SH-SY5Y (cell line): ENCODE measurements around the gene PC.

Experiments
- GATA2 ChIP-seq: IDR thresholded peaks from 2 replicates; pipeline ENCODE4 v1.6.1; 2011; ENCODE audit warnings: mild to moderate bottlenecking, low read depth, low read length
- GATA3 ChIP-seq: IDR thresholded peaks from 2 replicates; pipeline ENCODE4 v1.6.1; 2011; ENCODE audit warnings: low read depth, mild to moderate bottlenecking, low read length, moderate library complexity

PC gene

DNA sequence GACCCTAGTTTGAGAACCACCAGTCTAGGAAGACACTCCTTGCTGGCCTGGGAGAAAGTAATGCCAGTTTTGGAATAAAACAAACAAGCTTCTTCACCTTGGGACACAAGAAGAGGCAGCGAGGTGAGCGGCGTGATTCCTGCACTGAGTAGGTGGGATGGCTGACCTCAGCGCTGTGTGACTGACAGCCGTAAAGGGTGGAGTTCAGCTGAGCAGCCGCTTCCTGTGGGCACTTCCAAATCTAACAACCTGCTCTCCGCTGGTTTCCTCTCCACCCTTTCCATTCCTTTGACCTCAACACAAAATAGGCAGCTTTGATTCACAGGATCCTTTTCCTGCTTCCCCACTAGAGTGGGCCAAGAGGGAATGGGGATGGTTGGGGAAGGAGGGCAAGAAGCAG is 45.8 kb downstream of the PC start:
- TF ChIP-seq GATA3 (no peak), GATA2 (no peak)

DNA sequence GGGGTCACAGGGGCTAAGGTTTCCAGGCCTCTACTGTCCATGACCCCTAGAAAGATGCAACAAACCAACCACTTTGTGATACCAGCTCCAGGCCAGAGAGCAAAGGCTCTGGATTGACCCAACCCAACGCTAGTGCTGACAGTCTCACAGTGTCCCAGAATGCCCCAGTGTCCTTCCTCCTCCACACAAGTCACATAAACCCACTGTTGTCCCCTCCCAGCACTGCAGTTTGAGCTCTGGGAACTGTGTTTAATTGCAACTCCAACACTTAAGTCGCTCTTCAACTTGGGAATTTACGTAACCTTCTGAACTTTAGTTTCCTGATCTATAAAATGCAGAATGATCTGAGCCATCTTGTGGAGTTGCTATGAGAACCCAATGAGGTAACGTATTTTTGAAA is 47.5 kb downstream of the PC start:
- no peak for TF ChIP-seq GATA2
- no peak for TF ChIP-seq GATA3

DNA sequence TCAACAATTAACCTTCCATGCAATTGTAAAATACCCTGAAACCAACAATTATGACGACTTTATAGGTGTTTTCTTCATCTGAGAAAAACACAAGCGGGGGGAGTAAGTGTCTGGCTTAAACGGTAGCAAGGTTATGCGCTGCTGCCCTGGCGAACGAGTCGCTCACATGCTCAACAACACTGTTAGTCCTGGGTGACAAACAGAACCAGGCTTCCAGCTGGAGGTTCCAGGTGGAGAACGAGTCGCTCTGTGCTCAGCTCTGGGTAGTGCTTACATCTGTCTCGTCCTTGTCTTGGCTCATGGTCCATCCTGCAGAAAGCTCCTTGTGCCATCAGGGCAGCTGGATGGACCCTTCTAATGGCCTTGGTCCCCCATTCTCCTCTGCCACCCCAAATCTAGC is 48.2 kb downstream of the PC start:
- no peak for TF ChIP-seq GATA3
- no peak for TF ChIP-seq GATA2

DNA sequence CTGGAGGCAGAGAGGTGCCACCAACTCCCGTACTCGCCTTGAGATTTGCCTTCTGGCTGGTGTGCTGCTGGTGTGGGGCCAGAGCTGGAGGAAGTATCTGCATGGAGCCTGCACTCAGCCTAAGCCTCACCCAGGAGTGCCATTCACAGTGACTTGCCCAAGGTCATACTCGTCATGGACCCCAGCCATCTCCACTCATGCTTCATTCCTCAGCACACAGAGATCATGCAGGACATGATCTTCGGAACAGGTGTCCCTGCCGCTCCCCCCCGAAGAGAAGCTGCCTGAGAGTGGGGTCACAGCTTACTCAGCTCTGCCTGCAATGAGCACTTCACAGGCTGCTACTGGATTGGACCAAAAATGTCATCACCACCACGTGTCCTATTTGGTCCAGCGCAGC is 49.0 kb downstream of the PC start:
- no peak for TF ChIP-seq GATA2
- no peak for TF ChIP-seq GATA3

DNA sequence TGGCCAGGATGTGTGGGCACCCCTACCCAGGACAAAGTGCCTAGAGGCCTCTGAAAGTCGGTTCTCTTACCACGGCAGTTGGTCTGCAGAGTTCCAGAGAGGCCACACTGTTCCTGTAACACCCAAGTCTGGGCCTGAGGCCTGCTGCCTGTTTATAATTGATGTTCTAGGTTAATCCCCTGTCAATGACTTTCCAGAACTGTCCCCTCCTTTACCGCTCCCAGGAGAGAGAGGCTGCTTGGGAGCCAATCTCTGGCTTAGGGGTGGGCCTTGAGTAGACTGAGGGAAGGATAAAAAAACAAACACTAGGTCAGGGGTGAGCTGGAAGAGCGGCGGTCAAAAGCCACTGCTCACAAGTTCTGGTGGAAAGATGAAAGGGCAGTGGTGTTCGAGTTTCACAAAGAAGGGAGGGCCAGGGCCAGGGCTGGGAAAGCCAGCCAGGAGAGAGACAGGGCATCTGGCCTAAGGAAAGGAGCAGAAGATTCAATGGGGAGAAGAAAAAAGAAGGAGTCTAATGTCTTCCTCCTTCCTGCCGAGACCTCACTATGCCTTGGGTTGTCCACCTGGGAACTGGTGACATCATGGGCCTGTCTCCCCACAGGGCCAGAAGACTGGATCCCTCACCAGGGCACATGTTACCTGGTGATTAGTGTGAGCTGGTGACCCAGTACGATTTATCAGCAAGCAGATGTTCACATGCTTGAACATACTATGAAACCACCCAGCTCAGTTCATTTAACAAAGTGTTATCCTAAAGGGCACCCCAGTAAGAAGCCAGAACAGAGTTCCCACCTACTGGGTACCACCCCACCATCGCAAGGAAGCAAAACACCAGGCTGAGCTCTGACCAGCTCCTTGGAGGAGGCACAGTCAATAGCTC is 50.2 kb downstream of the PC start:
- TF ChIP-seq GATA2, result no peak
- no peak for TF ChIP-seq GATA3

DNA sequence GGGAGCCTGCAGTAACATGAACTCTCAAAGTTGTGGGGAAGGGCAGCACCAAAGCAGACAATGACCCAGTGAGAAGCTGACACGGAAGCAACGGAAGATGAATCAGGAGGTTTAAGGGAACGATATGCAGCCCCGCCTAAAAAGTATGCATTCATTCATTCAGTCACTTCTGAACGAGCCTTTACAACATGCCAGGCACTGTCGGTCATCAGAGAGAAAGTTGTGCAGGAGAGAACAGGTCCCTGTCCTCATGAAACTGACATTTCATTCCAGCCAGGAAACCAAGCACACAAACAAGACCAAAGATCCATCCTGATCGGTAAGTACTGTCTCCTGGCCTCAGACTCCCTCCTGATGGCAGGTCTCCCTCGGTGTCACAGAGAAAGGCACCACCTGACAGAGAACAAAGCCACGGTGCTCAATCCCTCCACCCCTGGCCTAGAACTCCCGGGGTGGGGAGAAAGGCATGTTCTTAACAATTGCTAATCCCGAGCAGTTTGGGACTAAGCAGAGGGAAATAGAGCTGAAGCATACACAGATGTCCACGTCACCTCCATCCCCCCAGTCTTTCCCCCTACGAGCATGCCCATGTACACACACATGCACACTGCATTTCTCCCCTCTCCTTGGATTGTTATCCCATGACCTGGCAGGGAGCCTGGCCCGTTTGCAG is 52.0 kb downstream of the PC start:
- TF ChIP-seq GATA2, result no peak
- TF ChIP-seq GATA3, result no peak

DNA sequence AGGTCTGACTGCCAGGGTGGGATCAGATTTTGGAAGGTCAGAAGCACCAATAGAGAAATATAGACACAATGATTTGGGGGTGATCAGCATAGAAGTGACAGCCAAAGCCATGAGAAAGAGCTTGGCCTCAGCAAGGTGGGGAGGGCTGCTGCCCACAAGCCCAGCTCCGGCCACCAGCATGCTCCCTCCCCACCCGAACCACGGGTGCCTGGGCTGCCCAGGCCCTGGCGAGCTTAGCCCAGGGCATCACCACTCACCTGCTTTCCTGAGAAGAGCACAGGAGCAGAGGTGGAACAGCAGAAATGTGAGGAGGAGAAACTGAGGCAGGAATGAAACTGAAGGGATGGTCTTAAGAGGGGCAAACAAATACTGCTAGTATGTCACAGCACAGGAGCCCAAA is 52.6 kb downstream of the PC start:
- TF ChIP-seq GATA3 (no peak), GATA2 (no peak)

DNA sequence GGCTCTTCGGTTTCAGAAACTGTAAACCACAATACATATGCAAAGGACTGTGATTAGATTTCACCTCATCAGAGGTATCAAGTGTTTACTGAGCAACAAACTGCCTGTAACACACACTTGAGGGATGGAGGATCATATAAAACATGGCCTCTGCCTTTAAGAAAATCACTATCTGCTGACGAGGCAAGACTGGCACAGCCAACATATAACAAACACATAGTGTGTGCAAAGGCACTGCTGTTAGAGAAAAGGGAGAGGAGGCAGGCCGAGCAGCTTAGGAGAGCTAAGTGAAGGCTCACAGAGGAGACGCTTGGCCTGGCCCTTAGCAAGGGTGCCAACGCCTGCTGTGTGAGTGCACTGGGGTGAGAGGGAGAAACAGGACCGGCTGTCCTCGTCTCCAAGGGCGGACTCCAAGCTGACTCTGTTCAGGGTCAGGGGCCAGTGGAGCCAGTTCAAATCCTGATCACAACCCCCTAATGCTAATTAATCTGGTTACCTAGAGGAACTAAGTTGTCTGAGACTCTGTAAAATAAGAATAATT is 53.1 kb downstream of the PC start:
- TF ChIP-seq GATA3 (no peak), GATA2 (no peak)

DNA sequence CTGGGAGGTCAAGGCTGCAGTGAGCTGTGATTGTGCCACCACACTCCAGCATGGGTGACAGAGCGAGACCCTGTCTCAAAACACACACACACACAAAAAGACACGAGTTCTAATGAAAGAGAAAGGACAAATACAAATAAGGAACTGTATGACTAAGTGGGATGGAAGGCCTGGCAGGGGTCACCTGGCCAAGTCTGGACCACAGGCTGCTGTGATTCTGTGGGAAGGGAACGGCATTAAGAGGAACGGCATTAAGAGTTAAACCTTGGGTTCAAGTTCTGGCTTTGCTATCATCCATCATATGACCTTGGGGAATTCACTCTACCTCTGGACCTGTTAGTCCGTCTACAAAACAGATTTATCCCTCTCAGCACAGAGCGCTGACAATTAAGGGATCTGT is 53.6 kb downstream of the PC start:
- TF ChIP-seq GATA2 (no peak), GATA3 (no peak)

DNA sequence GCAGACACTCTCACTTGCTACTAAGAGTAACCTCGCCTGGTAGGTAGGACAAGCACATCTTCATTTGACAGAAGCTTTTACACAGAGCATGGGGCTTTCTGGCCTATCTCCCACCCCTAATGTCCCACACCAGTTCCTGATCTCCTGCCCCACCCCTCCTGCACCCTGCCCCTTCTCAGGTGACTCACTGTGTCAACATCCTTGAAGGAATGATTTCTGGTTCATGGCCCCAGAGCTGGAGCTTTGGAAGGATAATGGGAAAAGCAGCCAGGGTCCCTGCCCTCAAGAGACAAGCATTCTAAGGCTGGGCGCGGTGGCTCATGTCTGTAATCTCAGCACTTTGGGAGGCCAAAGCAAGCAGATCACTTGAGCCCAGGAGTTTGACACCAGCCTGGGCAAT is 54.1 kb downstream of the PC start:
- TF ChIP-seq GATA2 (no peak), GATA3 (no peak)

DNA sequence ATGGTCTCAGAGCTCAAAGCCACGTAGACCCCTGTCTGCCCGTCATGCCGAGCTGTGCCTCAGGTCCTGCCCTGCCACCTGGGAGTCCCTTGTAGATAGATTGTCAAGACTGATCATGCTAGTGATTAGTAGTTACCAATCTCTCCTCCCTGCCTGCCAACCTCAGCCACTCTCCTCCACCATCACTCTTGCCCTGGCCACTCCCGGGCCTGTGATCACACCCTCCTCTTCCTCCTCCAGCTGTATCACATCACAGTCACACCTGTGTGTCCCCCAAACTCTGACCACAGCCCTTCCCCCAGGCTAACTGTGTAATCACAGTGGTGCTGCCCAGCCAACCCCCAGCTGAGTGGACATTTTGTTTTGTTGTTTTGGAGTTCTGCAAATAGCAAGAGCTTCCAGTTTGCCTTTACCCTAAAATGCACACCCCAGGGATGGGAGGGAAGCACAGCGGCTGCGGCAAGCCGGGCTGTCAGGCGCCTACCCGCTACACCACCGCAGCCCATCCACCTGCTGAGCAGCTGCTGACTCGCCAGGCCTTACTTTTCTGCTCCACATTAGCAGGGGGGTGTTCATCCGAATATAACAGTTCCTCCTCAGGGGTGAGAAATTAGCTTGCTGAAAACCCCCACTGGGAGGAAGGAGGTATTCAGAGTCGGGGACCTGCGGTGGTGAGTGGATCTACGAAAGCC is 55.6 kb downstream of the PC start:
- TF ChIP-seq GATA3 (no peak), GATA2 (no peak)

DNA sequence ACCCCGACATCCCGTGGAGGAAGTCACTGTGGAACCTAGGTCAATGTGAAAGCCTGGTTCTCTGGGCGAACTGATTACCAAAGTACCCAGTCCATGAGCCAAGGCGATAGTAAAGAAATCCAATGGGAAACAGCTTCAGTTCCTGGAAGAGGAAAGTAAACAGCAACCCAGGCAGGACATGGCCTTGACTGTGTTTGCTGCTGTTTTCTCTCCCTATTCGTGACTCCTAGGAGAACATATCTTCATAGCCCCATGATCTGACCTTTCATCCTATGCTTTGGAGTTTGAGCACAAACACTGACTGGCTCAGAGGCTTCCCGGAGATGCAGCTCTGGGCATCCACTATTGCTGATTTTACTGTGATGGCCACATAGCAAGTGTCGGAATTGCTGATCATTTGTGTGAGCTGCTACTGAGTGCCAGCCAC is 56.2 kb downstream of the PC start:
- TF ChIP-seq GATA3 (no peak), GATA2 (no peak)

DNA sequence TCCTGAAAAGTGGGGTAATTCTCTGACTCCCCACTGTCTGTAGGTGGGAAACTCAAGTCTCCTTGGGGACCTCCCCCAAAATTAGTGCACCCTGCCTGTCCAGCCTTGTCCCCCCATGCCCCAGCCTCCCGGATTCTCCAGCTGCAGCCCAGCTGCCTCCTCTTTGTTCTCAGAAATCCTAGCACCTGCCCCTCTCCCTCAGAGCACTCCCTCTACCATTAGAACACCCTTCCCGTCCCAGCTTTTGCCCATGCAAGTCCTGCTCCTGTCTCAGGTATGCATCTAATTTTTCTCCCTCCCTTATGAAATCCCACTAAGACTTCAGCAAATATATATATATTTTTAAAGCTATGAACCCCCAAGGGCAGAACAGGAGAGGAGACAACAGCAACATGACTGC is 64.0 kb downstream of the PC start:
- TF ChIP-seq GATA2, result no peak
- no peak for TF ChIP-seq GATA3

DNA sequence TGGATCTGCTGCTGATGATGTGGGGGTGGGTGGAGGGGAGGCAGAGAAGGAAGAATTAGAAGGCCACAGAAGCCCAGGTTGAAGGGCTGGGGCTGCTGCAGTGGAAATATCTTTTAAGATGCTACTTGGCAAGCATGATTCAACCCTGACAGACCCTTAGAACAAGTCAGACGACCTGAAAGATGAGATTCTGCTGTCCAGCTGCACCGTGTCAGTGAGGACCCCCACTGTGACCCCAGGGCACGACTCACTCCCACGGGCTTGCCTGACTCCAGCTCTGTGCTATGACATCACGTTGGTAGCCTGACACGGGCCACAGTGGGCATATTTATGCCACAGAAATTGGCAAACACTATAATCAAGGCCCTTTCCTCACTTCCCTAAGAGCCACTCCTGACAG is 65.3 kb downstream of the PC start:
- TF ChIP-seq GATA2 (no peak), GATA3 (no peak)
